Stimulated activated CD4-positive, alpha-beta T cell treated with anti-CD3 and anti-CD28 coated beads, Interleukin-1b, Interleukin-23, amount 100 ng/mL, for 48 hours (primary cell): ENCODE measurements around the gene KCNK10.

Source experiments
- DNase-seq: peaks from one replicate; pipeline ENCODE4 v3.0.0-alpha.2; 2020

The KCNK10 gene

DNA sequence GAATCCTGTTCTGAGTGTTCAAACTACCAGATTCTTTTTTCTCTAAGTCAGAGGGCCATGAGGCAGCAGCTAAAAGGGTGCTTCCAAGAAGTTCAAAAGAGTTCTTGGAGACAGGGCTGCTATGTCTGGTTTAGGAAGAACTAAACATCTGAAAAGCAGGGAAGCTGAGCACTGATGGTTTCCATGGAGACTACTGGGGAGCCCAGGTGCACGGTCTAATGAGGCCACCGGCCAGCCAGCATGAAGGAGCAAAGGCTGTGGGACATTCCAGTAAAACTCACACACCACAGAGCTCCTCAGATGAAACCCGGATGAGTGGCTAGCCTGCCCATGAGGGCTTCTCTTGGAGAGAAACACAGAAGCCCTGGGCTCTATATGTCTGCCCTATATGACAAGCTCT is 97.3 kb downstream of the KCNK10 start:
- no peak for DNase-seq

DNA sequence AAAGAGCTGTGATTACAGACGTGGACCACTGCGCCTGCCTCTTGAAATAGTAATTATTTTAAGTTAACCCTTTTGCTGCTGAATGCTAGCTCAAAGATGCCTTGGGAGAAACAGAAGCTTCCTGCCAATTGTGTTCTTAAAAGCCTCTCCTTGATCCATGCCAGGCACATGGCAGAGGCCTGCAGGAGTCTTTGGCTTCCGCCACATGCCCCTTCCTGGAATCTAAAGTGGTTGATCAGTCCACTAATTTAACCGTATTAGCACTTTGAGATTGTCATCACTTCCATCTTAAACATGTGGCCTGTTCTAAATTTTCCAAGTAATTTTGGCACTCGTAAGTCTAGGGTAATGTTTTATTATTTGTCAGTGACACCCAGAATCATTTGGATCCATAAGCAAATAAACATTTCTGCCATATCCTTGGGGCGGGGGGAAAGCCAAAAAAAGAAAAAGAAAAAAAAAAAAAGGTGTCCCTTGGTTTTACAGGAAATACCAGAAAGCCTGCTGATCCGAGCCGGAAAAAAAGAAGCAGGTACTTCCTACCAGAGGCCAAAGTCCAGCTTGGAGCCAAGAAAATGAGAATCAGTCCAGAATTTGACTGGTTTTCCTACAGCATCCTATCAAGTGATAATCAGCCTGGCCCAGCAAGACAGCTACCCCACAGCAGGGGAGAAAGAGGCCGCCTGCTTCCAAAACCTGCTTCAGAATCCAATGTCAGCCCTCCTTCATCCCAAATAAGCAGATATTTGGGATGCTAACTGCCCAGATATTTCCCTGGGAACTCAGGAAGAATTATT is 104.8 kb downstream of the KCNK10 start:
- DNase-seq: no peak

DNA sequence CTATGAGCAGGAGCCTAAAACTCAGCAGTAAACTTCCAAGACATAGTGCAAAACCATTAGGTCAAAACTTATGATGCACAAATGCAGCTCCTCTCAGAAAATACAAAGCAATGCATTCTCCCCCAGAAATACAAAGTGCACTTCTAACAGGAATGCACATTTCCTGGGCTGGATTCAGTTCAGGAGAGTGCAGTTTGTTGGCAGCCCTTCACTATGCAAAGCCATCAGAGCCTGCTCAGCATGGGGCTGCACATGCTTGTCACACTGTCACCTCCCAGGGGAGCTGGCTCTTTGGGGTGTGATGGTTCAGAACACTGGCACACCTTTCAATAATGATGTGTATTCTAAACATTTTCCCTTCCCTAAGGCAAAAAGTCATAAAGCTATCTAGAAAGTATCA is 110.4 kb downstream of the KCNK10 start:
- DNase-seq: no peak

DNA sequence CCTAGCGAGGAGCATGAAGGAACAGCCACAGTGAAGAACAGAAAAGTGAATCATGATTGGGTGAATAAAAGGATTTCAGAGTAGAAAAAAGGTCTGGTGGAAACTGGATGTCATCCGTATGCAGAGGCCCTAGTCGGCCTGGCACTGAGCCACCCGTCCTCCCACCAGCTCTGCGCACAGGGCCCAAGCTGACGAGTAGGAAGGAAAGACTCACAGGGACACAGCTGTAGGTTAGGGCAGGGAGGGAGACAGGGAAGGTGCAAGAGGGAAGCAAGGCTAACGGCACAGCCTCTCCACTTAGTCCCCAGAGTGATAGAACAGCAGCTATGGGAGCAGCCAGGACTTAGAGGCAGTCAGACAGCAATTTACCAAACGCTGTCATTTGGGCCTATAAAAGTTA is 112.6 kb downstream of the KCNK10 start:
- DNase-seq: no peak

DNA sequence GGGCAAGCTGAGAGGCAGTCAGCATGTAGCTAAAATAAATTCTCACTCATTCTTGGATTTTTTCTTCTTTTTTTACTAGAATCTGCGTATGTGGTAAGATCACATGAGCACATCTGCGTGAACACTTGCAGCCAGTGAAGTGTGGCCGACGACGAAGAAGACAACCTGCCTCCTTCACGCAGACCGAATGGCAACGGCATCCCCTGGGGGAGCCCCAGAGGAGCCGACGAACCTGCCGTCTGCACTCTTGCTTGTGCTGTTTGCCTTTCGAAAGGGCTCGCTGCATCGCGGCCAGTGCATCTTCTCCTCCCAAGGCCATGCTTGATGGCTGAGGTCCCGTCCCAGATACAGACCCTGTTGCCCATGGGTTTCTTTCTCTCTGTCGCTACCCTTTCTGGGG is 113.8 kb downstream of the KCNK10 start:
- no peak for DNase-seq

DNA sequence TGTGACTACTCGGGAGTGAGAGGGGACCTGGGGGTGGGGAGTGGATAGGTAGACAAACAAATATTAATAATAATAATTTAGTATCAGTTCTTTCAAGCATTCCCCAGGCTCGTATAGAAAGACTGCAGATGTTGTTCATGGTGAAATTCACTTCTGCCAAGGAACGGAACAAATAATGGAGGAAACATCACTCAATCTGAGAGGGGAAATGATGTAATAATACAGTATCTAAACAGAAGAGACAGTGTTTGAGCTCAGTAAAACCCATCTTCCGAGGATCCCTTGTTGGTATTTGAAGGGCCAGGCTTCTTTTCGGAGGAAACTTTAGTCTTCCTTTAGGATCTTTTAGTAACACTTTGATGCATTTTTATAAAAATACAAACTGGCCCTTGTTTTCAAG is 114.2 kb downstream of the KCNK10 start:
- no peak for DNase-seq

DNA sequence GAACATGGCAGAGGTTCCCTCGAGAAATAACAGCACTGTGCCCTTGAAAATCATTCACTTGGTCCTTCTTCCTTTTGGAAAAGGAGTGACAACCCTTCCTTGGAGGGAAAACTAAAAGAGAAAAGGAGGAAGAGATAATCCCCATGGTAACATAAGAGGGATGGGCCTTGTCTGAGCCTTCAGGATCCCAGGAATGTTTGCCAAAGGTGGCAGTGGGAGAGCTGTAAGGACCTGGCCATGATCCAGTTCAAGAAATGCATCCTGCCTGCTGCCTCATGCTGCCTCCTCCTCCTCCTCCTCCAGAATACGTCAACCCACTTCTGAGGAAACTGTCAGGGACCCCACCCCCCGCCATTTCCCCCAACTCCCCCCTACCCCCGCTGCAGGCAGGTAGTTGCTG is 118.8 kb downstream of the KCNK10 start:
- DNase-seq: no peak

DNA sequence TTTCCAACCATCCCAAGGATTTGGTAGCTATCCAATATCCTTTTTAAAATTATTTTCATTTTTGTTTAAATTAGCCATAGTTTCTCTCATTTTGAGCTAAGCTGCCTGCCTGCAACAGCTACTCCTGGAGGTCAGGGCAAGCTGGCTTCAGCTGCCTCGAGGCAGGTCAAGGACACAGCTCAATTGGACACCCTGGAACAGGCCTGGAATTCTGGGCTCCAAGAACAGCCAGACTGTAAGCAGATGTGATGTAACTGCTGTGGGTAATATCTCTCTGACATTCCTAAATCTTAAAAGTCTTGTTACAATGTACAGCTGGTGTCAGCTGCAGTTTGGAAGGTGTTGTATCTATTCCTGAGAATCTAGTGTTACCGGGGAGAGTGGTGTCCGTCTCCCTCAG is 119.8 kb downstream of the KCNK10 start:
- no peak for DNase-seq

DNA sequence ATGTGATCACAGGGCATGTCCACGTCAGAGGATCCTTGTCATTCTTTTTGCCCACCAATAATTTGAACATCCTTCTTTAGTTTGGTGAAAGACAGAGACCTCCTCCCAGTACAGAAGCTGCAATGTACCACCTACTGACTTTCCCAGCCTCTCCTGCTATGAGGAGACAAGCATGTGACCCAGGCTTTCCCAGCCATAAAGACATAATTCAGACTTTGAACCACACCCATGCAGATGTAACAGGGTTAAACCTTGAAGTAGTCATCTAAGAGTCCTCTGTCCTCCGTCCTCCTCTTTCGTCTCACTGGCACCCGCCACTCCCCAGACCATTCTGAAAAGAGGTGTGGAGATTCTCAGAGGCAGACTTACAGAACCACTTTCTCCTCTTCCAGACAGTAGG is 120.8 kb downstream of the KCNK10 start:
- no peak for DNase-seq

DNA sequence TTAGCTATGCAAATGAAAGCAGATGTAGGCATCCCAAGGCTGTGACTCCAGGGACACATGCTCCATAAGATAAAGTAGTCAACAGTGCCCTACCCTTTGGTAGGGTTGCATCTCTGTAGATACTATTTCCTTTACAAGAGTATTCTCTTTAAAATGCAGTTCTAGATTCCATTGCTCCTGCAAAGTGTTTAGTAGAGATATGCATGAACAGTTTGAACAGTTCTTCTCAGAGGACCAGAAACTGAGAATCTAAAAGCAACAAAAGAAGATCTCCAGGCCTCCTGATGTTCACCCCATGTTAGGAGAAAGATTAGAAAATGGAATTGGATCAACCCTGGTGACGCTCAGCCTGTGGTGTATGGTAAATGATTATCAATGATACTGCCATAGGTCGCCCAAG is 121.2 kb downstream of the KCNK10 start:
- DNase-seq: no peak

DNA sequence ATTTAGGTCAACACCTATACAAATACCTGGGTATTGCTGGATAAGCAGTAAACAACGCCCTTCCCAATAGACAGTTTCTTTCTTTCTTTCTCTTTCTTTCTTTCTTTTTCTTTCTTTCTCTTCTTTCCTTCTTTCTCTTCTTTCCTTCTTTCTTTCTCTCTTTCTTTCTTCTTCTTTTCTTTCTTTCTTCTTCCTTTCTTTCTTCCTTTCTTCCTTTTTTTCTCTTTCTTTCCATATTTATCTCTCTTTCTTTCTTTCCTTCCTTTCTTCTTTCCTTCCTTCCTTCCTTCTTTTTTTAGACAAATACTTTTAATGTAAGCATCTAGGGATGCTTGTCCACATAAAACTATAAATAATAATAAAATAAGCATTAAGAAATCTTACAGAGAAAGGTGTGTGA is 123.2 kb downstream of the KCNK10 start:
- no peak for DNase-seq

DNA sequence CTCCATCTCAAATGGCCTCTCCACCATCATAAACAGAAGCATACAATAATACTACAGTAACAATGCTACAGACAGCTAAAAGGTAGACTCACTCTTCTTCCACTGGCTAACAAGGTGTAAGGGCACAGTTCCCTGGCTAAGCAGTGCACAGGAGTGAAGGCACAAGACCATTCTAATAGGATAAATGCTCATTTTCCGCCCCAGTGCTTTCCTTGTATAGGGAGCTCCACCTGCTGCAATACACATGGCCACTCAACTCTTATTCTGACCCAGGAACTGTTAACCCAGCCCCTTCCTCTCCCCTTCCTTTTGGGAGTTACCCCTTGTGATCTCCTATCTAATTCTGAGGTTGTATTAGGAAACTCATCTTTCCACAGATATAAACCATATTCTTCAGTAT is 124.6 kb downstream of the KCNK10 start:
- DNase-seq: no peak

DNA sequence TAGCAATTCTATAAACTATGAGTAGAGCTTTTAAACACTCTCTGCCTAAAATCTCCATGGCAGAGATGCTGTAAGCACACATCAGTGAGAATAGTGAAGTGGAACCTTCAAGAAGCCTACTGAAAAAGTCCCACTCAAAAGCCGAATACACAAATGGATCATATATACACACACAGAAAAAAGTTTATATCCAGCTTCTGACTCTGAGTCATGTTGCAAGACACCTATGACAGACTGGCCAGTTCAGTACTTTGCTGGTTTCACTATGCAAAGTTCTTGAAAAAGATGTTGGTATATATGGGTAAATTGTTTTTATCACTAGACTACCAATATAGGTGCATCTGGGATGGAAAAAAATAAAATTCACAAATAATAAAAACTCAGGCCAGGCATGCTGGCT is 126.1 kb downstream of the KCNK10 start:
- no peak for DNase-seq

DNA sequence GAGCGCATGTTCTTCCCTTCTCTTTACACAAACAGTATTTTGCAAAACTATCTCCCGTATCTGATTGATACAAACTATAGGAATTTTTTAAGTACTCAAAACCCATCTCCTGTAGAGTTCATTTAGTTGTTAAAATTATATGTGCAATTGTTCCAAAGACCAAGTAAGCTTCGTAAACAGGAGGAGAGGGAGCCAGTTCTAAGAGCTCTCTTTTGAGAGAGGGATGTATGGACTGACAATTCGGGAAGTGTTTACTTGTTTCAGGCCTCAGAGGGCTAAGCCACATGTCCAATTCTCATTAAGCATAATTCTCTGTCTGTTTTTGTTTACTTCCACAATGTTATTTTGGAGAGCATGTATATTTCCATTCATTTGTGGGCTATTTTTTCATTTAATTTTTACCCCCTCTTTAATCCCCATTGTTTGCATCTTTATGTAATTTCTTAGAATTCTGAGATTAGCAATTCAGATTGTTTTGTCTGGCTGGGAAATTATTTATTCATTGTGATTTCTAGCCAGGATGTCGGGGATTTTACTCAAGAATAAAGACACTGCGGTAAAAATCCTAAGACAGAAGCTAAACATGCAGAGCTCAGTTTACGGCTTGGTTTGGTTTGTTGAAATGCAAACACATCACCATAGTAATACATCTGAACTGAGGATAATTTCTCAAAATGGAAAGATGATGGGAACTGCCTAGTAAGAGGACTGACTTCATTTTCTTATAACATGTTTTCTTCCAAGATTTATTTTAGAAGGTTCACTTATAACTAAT is 126.8 kb downstream of the KCNK10 start:
- no peak for DNase-seq

DNA sequence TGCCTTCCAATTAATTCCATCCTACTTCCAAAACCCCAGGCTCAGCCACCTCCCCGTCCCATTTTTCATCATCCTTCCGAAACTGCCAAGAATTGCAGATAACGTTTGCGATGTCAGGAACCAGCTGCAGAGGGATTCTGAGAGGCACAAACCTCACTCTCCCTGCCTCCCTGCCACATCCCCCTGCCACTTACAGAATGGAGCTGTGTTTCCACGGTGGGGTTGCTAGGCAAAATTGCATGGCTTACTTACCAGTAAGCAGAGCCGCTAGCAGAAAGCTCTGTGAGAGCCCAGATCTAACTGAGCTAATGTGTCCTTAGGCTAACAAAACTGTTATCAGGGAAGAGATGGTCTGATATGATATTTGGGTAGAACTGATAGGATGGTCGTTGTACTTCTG is 127.4 kb downstream of the KCNK10 start:
- DNase-seq: no peak

DNA sequence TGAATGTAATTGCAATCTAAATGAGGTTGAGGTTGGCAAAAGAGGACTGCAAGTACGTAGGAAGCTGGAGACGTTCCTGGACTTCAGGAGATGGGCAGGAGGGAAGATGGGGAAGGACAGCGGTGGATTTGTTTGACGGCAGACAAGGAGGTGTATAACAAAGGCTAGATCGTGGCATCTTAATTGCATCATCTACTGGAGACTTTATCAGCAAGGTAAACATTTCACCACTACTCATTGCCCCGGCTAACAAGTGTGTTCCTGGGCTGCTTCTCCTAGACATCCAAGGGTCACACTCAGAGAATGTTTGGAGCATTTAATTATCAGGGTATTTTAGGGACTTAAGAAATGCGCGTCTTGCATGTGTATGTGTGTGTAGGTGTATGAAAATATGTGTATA is 128.5 kb downstream of the KCNK10 start:
- DNase-seq: no peak

DNA sequence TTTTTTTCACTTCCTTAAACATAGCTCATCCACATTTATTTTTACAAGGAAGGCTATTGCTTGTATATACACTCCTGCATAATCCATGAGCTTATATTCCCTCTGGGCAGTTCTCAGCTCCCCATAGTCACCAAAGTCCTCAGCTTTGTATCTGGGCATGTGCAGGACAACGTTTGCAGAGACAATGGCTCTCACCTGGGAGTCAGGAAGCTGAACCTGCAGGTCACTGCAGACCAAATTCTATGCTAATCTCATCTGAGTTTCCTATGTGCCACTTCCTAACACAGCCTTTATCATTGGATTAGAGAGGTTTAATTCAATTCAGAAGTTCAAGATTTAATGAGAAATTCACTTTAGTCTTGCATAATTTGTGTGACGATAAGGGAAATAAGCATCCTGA is 131.5 kb downstream of the KCNK10 start:
- no peak for DNase-seq

DNA sequence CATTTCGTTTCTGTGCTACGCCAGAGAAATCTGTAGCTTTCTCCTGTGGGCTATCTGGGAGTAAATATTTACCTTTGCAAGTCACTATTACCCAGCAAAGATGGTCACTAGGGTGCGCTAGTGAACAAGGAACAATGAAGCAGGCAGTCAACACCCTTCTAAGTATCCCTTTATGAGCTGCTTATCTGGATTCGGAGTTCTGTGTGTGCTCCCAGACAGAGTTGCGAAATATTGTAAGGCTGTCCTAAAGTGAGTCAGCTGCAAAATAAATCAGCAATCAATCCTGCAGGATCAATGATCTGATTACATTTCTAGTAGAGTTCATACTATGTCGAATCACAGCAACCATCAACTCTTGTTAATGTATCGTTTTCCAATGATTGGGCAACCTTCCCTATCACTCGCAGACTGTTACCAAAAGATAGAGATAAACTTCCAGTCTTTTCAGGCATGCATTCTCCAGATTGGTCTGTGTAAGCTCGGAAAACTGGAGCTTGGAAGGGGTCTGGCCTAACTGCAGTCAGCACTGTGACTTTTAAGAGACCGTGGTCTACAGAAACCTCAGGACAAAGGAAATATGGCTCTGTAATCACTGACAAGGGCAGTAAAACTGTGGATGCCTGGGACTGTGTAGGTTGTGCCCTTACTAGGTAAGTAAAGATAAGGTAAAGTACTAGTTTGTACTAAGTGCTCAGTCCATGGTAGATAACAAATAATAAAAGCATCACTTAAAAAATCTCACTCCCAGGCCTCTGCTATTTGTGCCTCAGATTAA is 133.5 kb downstream of the KCNK10 start:
- DNase-seq: peak; percentile 48

DNA sequence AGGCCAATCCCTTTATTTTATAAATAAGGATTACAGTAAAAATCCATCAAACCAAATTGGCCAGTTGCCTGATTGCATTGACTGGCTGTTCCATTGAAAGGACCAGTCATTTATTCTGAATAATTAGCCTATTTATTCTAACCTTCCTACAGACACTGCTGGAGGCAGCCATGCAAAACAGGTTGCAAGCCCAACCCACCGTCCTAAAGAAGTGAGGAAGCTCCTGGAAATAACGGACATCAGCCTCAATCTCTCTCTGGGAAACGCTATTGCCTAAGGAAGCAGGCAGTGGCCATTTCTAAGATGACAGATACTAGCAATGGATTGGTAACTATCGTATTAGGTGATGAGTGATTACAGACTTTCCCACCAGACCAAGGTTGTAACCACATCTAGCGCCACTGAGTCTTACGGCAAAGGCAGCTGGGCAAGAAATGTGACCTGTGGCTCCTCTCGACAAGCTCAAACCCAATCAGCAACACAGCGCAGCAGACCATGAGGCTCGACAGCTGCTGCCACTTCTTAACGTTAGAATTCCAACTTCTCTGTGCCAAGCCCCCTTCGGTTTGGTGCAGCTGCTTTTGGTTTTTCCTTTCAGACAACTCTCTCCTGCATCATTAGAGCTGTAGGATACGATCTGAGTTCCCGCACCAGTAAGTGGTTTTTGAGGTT is 134.2 kb downstream of the KCNK10 start:
- no peak for DNase-seq

DNA sequence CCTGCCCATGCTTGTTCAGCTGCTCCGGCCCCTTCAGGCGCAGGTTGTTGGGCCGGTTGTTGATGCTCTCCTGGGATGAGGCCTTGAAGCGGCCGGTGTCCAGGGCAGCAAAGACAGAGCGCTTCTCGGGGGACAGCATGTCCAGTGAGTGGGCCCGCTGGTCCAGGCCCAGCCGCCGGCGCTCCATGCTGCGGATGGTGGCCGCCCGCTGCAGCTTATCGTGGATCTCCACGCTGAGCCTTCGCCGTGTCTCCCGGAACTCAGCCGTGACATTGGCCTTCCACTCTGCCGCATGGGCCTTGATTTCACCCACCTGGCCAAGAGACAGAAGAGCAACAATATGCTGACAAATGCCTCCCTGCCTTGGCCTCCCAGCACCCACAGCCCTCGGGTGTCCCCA is 137.2 kb downstream of the KCNK10 start:
- no peak for DNase-seq

DNA sequence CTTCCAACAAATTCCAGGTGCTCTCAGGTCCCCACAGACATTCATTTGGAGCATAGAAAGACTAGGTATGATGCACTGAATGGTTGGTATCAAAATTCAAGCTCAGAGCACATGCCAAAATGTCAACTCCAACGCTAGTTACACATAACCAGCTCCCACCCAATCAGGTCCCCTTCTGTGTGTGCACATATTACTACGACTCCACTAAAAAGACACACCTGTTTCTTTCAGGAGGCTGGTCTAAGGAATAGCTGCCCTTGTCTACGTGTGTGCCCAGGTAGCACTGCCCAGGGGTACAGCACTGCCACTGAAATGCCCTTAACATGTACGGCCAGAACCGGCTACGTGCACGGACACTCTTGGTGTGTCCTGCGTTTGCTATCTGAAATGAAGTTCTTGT is 138.1 kb downstream of the KCNK10 start:
- no peak for DNase-seq

DNA sequence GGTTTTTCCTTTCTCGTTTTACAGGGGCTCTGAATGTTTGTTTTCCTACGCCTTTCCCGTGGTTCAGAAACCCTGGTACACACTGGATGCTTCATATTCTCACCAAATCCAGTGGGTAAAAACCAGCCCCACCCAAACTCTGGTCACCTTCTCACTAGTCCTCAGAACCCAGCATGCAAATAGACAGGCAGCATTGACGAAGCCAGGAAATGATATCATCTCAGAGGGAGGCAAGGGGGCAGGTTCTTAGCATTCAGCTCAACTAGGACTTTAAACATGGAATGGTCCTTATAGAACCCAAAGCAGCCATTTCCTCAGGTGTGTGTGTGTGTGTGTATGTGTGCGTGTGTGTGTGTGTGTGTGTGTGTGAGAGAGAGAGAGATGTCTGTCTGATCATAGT is 142.0 kb downstream of the KCNK10 start:
- no peak for DNase-seq

DNA sequence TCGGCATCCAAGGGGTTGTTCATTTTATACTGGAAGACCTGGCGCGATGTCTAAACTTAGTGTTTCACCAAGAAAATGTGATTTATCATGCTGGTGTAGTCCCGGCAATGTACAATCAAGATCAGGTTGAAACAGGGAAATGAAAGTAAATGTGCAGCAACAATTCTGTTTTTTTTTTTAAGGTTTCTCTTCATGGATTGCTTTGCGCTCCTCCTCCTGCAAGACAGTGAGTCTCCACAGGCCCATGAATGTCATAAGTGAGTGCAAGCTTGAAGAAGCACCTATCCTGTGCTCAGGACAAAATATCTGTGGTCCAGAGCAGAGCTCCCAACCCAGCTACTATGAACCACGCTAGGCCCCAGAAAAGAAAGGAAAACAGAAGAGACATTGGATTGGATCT is 143.4 kb downstream of the KCNK10 start:
- no peak for DNase-seq
